Upper lobe of left lung (tissue), 4 donors: ENCODE measurements around the gene TRIM25.

Experiments used
- CTCF ChIP-seq, 6 experiments: fragments of 450-650 bp in 4 of 6; fragments of 200-600 bp in 2 of 6; sonication (generic) in 2 of 6; IDR thresholded peaks; one replicate each; pipeline ENCODE4 v1.5.1; 2016 to 2019; ENCODE audit warnings: antibody characterized with exemption in 6 of 6
- EP300 ChIP-seq, 4 donors: sonication (generic); formaldehyde crosslinking; IDR thresholded peaks; one replicate each; pipeline ENCODE4 v1.5.1; 2017; ENCODE audit warnings: antibody characterized with exemption in 4 of 4, control low read depth in 2 of 4
- POLR2A ChIP-seq, 4 donors: fragments of 450-650 bp; IDR thresholded peaks; one replicate each; pipeline ENCODE4 v1.5.1; 2016 to 2017; ENCODE audit warnings: antibody characterized with exemption in 4 of 4, mild to moderate bottlenecking in 2 of 4

- TF ChIP-seq CTCF (IDR thresholded peaks at IDR 0.05) (no peak), EP300 (IDR thresholded peaks at IDR 0.05) (no peak), POLR2A (IDR thresholded peaks at IDR 0.05) (no peak)
Observed at GRCh38 chr17:56934280-56934679, 20.4 kb upstream of the TRIM25 start.
